Measurements from ENCODE around the gene UBASH3A.

DNA sequence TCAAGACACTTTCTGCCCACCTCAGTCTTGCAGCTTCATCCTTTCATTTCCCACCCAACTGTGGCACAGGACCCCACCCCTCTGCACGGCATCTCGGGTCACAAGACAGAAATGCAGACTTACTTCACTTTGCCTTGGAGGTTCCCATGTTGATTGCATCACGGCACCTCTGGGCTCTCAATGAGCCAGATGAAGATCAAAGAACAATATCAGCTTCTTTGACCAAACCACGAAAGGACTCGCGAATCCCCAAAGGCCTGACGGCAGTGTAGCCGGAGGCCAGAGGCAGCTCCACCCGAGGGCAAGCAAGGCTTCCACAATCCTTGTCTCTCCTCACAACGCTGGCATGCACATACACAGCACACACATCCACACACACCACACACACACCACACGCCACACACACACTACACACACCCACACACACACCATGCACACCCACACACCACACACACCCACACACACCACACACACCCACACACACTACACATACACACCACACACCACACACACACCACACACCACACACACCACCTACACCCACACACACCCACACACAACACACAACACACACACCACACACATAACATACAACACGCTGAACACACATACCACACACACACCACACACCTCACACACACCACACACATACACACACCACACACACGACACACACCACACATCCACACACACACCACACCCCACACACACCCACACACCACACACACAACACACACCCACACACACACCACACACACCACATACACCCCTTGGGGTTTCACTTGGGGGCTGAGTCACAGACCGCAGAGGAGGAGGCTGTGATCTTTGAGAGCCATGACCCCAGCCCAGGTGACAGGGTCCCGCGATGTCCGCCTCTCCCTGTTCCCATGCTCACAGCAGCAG is 35.8 kb downstream of the UBASH3A start:
- TF ChIP-seq FOSB (CRISPR knock-in tag; IDR thresholded peaks at IDR 0.05): no peak
- TF ChIP-seq, protein P1, sequence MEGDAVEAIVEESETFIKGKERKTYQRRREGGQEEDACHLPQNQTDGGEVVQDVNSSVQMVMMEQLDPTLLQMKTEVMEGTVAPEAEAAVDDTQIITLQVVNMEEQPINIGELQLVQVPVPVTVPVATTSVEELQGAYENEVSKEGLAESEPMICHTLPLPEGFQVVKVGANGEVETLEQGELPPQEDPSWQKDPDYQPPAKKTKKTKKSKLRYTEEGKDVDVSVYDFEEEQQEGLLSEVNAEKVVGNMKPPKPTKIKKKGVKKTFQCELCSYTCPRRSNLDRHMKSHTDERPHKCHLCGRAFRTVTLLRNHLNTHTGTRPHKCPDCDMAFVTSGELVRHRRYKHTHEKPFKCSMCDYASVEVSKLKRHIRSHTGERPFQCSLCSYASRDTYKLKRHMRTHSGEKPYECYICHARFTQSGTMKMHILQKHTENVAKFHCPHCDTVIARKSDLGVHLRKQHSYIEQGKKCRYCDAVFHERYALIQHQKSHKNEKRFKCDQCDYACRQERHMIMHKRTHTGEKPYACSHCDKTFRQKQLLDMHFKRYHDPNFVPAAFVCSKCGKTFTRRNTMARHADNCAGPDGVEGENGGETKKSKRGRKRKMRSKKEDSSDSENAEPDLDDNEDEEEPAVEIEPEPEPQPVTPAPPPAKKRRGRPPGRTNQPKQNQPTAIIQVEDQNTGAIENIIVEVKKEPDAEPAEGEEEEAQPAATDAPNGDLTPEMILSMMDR (IDR thresholded peaks at IDR 0.05): no peak
- no peak for TF ChIP-seq CEBPB (IDR thresholded peaks at IDR 0.05)
- no peak for TF ChIP-seq MYC (IDR thresholded peaks at IDR 0.05; ENCODE audit: borderline replicate concordance, low read length)
- TF ChIP-seq BHLHE40 (IDR thresholded peaks at IDR 0.05; ENCODE audit: low read depth, low read length): no peak
- no peak for TF ChIP-seq POLR2AphosphoS2 (conservative IDR thresholded peaks at IDR 0.05; ENCODE audit: low read length)
- no peak for TF ChIP-seq JUN (IDR thresholded peaks at IDR 0.05)
- TF ChIP-seq POLR2A (IDR thresholded peaks at IDR 0.05; ENCODE audit: low read length): no peak
- TF ChIP-seq MAZ (IDR thresholded peaks at IDR 0.05; ENCODE audit: borderline replicate concordance, low read depth, low read length): no peak
- no peak for TF ChIP-seq HOXB13 (CRISPR knock-in tag; IDR thresholded peaks at IDR 0.05; ENCODE audit: low read depth)
- TF ChIP-seq RNF2 (IDR thresholded peaks at IDR 0.05; ENCODE audit: borderline replicate concordance, low read depth): no peak
- TF ChIP-seq SMC3 (IDR thresholded peaks at IDR 0.05): no peak
- TF ChIP-seq HOXA7 (CRISPR knock-in tag; IDR thresholded peaks at IDR 0.05): no peak

All from A549 (cell line).